HL-60 (cell line): ENCODE results near the gene STH.

Experiments
- POLR2AphosphoS5 ChIP-seq: IDR thresholded peaks from 2 replicates; pipeline ENCODE4 v1.6.1; 2012; ENCODE audit warnings: low read depth
- TF ChIP-seq, protein P1 (sequence below): IDR thresholded peaks from one replicate; pipeline ENCODE4 v1.5.1; 2011; ENCODE audit warnings: low read length, control low read depth, inconsistent platforms; ENCODE audit not compliant: insufficient read depth
- TF ChIP-seq, protein P2 (sequence below): IDR thresholded peaks from 2 replicates; pipeline ENCODE4 v1.6.1; 2012; ENCODE audit warnings: low read depth; ENCODE audit not compliant: insufficient replicate concordance

DNA sequence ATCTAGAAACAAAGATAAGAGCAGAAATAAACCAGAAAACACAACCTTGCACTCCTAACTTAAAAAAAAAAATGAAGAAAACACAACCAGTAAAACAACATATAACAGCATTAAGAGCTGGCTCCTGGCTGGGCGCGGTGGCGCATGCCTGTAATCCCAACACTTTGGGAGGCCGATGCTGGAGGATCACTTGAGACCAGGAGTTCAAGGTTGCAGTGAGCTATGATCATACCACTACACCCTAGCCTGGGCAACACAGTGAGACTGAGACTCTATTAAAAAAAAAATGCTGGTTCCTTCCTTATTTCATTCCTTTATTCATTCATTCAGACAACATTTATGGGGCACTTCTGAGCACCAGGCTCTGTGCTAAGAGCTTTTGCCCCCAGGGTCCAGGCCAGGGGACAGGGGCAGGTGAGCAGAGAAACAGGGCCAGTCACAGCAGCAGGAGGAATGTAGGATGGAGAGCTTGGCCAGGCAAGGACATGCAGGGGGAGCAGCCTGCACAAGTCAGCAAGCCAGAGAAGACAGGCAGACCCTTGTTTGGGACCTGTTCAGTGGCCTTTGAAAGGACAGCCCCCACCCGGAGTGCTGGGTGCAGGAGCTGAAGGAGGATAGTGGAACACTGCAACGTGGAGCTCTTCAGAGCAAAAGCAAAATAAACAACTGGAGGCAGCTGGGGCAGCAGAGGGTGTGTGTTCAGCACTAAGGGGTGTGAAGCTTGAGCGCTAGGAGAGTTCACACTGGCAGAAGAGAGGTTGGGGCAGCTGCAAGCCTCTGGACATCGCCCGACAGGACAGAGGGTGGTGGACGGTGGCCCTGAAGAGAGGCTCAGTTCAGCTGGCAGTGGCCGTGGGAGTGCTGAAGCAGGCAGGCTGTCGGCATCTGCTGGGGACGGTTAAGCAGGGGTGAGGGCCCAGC is 2.6 kb downstream of the STH start:
- TF ChIP-seq, protein P1, sequence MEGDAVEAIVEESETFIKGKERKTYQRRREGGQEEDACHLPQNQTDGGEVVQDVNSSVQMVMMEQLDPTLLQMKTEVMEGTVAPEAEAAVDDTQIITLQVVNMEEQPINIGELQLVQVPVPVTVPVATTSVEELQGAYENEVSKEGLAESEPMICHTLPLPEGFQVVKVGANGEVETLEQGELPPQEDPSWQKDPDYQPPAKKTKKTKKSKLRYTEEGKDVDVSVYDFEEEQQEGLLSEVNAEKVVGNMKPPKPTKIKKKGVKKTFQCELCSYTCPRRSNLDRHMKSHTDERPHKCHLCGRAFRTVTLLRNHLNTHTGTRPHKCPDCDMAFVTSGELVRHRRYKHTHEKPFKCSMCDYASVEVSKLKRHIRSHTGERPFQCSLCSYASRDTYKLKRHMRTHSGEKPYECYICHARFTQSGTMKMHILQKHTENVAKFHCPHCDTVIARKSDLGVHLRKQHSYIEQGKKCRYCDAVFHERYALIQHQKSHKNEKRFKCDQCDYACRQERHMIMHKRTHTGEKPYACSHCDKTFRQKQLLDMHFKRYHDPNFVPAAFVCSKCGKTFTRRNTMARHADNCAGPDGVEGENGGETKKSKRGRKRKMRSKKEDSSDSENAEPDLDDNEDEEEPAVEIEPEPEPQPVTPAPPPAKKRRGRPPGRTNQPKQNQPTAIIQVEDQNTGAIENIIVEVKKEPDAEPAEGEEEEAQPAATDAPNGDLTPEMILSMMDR = no peak
- no peak for TF ChIP-seq POLR2AphosphoS5
- TF ChIP-seq, protein P2, sequence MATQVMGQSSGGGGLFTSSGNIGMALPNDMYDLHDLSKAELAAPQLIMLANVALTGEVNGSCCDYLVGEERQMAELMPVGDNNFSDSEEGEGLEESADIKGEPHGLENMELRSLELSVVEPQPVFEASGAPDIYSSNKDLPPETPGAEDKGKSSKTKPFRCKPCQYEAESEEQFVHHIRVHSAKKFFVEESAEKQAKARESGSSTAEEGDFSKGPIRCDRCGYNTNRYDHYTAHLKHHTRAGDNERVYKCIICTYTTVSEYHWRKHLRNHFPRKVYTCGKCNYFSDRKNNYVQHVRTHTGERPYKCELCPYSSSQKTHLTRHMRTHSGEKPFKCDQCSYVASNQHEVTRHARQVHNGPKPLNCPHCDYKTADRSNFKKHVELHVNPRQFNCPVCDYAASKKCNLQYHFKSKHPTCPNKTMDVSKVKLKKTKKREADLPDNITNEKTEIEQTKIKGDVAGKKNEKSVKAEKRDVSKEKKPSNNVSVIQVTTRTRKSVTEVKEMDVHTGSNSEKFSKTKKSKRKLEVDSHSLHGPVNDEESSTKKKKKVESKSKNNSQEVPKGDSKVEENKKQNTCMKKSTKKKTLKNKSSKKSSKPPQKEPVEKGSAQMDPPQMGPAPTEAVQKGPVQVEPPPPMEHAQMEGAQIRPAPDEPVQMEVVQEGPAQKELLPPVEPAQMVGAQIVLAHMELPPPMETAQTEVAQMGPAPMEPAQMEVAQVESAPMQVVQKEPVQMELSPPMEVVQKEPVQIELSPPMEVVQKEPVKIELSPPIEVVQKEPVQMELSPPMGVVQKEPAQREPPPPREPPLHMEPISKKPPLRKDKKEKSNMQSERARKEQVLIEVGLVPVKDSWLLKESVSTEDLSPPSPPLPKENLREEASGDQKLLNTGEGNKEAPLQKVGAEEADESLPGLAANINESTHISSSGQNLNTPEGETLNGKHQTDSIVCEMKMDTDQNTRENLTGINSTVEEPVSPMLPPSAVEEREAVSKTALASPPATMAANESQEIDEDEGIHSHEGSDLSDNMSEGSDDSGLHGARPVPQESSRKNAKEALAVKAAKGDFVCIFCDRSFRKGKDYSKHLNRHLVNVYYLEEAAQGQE = no peak
